ENCODE measurements around the gene RRAD. TPM values are rescaled to one million over a fixed set of nuclear protein-coding genes. Genes with fewer than 3 reads are reported as not detected.

RRAD gene
- total RNA-seq, 1 donor from 2014 or later = 12.1 TPM

DNA sequence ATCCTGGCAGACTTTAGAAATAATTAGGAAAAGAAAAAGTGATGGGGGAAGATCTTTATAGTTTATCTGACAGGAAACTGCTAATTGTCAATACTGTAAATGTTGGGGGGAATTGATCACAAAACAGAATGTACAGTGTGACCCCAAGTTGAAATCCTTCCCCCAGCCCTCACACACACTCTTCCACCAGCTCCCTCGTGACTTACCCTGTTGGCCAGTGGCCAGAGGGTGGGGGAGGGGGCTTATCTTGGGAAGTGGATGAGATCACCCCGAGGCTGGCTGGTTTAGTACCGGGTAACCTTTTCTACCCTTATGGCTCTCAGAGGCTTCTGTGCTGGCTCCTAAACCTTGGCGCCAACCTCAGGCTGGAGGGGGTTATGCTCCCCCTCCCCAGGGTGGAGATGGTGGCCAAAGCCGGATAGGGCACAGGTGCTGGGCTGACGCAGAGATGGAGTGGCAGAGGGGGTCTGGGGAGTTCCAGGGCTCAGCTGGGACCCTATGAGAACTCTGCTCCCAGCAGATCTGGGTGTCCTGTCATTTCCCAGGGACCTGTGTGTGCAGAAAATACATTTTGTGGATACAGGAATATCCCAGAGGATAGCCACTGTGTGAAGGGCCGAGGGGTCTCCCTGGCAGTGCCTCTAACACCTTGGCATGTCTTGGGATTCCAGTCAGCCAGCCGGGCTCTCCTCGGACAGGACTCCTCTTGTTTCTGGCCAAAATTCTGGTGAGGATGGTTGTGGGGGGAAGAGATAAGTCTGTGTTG, 25.2 kb downstream of the RRAD start:
- Histone ChIP-seq H3K4me2 (ENCODE audit: low read length) (peak overlapping the region; percentile 58), H3K27ac (ENCODE audit: low read depth, low read length) (no peak overlapping the region), H3K9me3 (ENCODE audit: insufficient read depth, low read depth, low read length) (no peaks in the 10 kb centered on the region), H3K36me3 (ENCODE audit: insufficient read depth, low read length) (no peaks in the 10 kb centered on the region), H3K4me1 (ENCODE audit: insufficient read depth, low read length) (peaks cover 12% of the 10 kb centered on the region), H4K20me1 (ENCODE audit: insufficient read depth, low read length) (no peaks in the 10 kb centered on the region), H3K4me3 (ENCODE audit: insufficient read depth, low read depth, low read length) (no peak overlapping the region), H2AFZ (ENCODE audit: low read depth, low read length) (no peak overlapping the region), H3K27me3 (ENCODE audit: insufficient read depth, low read length) (no peaks in the 10 kb centered on the region), H3K79me2 (ENCODE audit: insufficient read depth, low read length) (no peaks in the 10 kb centered on the region), H3K9ac (ENCODE audit: low read length) (peak overlapping the region; percentile 33)
- DNase-seq (ENCODE audit: low read depth) = peak; percentile 35
- Mint-ChIP-seq H3K27me3 (ENCODE audit: low read depth, unreplicated experiment) (peaks cover 8% of the 10 kb centered on the region), H3K9me3 (ENCODE audit: unreplicated experiment) (peaks cover 3% of the 10 kb centered on the region), H3K4me3 (ENCODE audit: unreplicated experiment) (peak overlapping the region; percentile 45), H3K36me3 (ENCODE audit: low read depth, unreplicated experiment) (no peaks in the 10 kb centered on the region), H3K4me1 (ENCODE audit: low read depth, unreplicated experiment) (peaks cover 31% of the 10 kb centered on the region), H3K27ac (ENCODE audit: unreplicated experiment) (peak overlapping the region; percentile 63)
- TF ChIP-seq, protein P1, sequence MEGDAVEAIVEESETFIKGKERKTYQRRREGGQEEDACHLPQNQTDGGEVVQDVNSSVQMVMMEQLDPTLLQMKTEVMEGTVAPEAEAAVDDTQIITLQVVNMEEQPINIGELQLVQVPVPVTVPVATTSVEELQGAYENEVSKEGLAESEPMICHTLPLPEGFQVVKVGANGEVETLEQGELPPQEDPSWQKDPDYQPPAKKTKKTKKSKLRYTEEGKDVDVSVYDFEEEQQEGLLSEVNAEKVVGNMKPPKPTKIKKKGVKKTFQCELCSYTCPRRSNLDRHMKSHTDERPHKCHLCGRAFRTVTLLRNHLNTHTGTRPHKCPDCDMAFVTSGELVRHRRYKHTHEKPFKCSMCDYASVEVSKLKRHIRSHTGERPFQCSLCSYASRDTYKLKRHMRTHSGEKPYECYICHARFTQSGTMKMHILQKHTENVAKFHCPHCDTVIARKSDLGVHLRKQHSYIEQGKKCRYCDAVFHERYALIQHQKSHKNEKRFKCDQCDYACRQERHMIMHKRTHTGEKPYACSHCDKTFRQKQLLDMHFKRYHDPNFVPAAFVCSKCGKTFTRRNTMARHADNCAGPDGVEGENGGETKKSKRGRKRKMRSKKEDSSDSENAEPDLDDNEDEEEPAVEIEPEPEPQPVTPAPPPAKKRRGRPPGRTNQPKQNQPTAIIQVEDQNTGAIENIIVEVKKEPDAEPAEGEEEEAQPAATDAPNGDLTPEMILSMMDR (IDR thresholded peaks at IDR 0.05; ENCODE audit: insufficient read depth, low read depth, low read length) = no peak
- TF ChIP-seq EZH2 (IDR thresholded peaks at IDR 0.05; ENCODE audit: insufficient read depth, low read length) = no peak
- no peak for FAIRE-seq

DNA sequence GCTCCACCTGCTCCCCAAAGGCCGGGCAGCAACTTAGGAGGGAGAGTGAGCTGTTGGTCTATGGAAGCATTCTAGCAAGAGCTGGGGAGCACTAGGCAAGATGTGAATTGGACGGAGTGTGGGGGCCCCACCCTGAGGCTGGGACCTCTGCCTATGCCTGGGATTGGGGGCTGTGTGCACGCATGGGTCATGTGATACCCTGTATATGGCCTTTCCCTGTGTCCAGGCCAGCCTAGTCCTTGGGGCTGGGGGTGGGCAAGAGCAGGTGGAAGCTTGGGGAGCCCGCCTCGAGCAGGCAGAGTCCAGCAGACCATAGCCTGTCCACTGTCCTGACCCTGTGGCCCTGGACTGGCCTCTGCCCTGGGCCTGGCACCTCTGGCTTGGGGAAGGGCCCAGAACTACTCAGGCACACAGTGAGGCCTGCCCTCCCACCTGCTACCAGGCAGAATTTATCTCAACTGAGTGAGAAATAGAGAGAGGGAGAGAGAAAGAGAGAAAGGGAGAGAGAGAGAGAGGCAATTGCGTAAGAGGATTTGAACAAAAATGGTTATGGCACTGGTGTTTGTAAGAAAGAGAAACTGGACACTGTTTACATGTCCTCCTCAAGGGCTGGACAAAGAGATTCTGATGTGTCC, 25.9 kb downstream of the RRAD start:
- H3K9me3 ChIP-seq (ENCODE audit: insufficient read depth, low read depth, low read length) = no peaks in the 10 kb centered on the region
- H3K9ac ChIP-seq (ENCODE audit: low read length) = peak overlapping the region; percentile 33
- DNase-seq (ENCODE audit: low read depth) (no peak), FAIRE-seq (no peak)
- no peak overlapping the region for H3K27ac ChIP-seq (ENCODE audit: low read depth, low read length)
- Mint-ChIP-seq H3K9me3 (ENCODE audit: unreplicated experiment) (peaks cover 3% of the 10 kb centered on the region), H3K36me3 (ENCODE audit: low read depth, unreplicated experiment) (peaks cover 1% of the 10 kb centered on the region), H3K27me3 (ENCODE audit: low read depth, unreplicated experiment) (peaks cover 10% of the 10 kb centered on the region), H3K4me1 (ENCODE audit: low read depth, unreplicated experiment) (peaks cover 24% of the 10 kb centered on the region), H3K4me3 (ENCODE audit: unreplicated experiment) (no peak overlapping the region), H3K27ac (ENCODE audit: unreplicated experiment) (peak overlapping the region; percentile 63)
- peaks cover 12% of the 10 kb centered on the region for H3K4me1 ChIP-seq (ENCODE audit: insufficient read depth, low read length)
- H3K27me3 ChIP-seq (ENCODE audit: insufficient read depth, low read length) = no peaks in the 10 kb centered on the region
- no peaks in the 10 kb centered on the region for H3K36me3 ChIP-seq (ENCODE audit: insufficient read depth, low read length)
- H3K79me2 ChIP-seq (ENCODE audit: insufficient read depth, low read length) = no peaks in the 10 kb centered on the region
- H3K4me3 ChIP-seq (ENCODE audit: insufficient read depth, low read depth, low read length) = no peak overlapping the region
- peak overlapping the region; percentile 3 for H2AFZ ChIP-seq (ENCODE audit: low read depth, low read length)
- no peak for TF ChIP-seq EZH2 (IDR thresholded peaks at IDR 0.05; ENCODE audit: insufficient read depth, low read length)
- TF ChIP-seq, protein P1 (IDR thresholded peaks at IDR 0.05; ENCODE audit: insufficient read depth, low read depth, low read length) = no peak
- H3K4me2 ChIP-seq (ENCODE audit: low read length) = peak overlapping the region; percentile 58
- no peaks in the 10 kb centered on the region for H4K20me1 ChIP-seq (ENCODE audit: insufficient read depth, low read length)

DNA sequence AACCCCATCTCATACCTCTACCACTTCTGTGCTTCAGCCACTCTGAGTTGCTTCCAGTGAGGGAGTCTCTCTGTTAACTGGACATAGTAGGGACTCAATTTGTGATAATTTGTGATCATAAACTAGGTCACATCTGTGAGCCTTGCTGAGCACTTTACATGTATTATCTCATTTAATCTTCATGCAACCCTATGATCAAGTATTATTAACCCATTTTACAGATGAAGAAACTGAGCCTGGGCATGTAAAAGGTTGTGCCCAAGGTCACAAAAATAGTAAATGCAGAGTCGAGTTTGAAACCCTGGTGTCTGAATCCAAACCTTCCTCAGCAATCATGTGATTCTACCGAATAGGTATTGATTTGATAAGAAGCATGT, 26.4 kb downstream of the RRAD start:
- H3K27ac ChIP-seq (ENCODE audit: low read depth, low read length) = no peak overlapping the region
- TF ChIP-seq, protein P1 (IDR thresholded peaks at IDR 0.05; ENCODE audit: insufficient read depth, low read depth, low read length) = no peak
- no peak for TF ChIP-seq EZH2 (IDR thresholded peaks at IDR 0.05; ENCODE audit: insufficient read depth, low read length)

More for the DNA sequence above, 26.4 kb downstream of the RRAD start:
- Histone ChIP-seq H3K79me2 (ENCODE audit: insufficient read depth, low read length) (no peaks in the 10 kb centered on the region), H3K4me1 (ENCODE audit: insufficient read depth, low read length) (peaks cover 12% of the 10 kb centered on the region), H4K20me1 (ENCODE audit: insufficient read depth, low read length) (no peaks in the 10 kb centered on the region), H3K4me2 (ENCODE audit: low read length) (no peak overlapping the region), H3K36me3 (ENCODE audit: insufficient read depth, low read length) (no peaks in the 10 kb centered on the region), H3K27me3 (ENCODE audit: insufficient read depth, low read length) (no peaks in the 10 kb centered on the region), H3K4me3 (ENCODE audit: insufficient read depth, low read depth, low read length) (no peak overlapping the region), H3K9ac (ENCODE audit: low read length) (no peak overlapping the region), H3K9me3 (ENCODE audit: insufficient read depth, low read depth, low read length) (no peaks in the 10 kb centered on the region), H2AFZ (ENCODE audit: low read depth, low read length) (no peak overlapping the region)
- peaks cover 1% of the 10 kb centered on the region for H3K36me3 Mint-ChIP-seq (ENCODE audit: low read depth, unreplicated experiment)
- H3K9me3 Mint-ChIP-seq (ENCODE audit: unreplicated experiment) = peaks cover 3% of the 10 kb centered on the region
- DNase-seq (ENCODE audit: low read depth) = no peak
- peak overlapping the region; percentile 60 for H3K27ac Mint-ChIP-seq (ENCODE audit: unreplicated experiment)
- H3K4me1 Mint-ChIP-seq (ENCODE audit: low read depth, unreplicated experiment) = peaks cover 24% of the 10 kb centered on the region
- peaks cover 8% of the 10 kb centered on the region for H3K27me3 Mint-ChIP-seq (ENCODE audit: low read depth, unreplicated experiment)
- no peak for FAIRE-seq
- no peak overlapping the region for H3K4me3 Mint-ChIP-seq (ENCODE audit: unreplicated experiment)

Measured in astrocyte (in vitro differentiated cells and primary cell).